ENCODE measurements around the gene SOST. TPM values are rescaled to one million over a fixed set of nuclear protein-coding genes. Genes with fewer than 3 reads are reported as not detected.

Gene SOST
- total RNA-seq, 2 donors from 2014 or later = 45.2 to 55.4 TPM

- H3K27ac ChIP-seq = no peak overlapping the region
- no peak for DNase-seq (ENCODE audit: low spot score)
- TF ChIP-seq CTCF (IDR thresholded peaks at IDR 0.05) = no peak
- H3K4me1 ChIP-seq (ENCODE audit: control insufficient read depth in 1 of 2, low read depth in 2 of 2) = peaks cover 5 to 10% of the 10 kb centered on the region in 2 donors
- H3K27me3 ChIP-seq (replicated peaks; ENCODE audit: insufficient read depth) = no peaks in the 10 kb centered on the region
- no peaks in the 10 kb centered on the region for H3K36me3 ChIP-seq
- H3K4me3 ChIP-seq = no peak overlapping the region
- no peaks in the 10 kb centered on the region for H3K9me3 ChIP-seq
- ATAC-seq (ENCODE audit: insufficient number of reproducible peaks, low FRiP score, low read depth) = no peak
Measured at GRCh38 chr17:43734376-43734775, 24.2 kb downstream of the SOST start.

GRCh38 chr17:43733956-43734355 is 24.6 kb downstream of the SOST start:
- TF ChIP-seq CTCF (IDR thresholded peaks at IDR 0.05) = no peak
- no peaks in the 10 kb centered on the region for H3K27me3 ChIP-seq (replicated peaks; ENCODE audit: insufficient read depth)
- no peak overlapping the region for H3K4me3 ChIP-seq
- peaks cover 5 to 10% of the 10 kb centered on the region in 2 donors for H3K4me1 ChIP-seq (ENCODE audit: control insufficient read depth in 1 of 2, low read depth in 2 of 2)
- H3K9me3 ChIP-seq = no peaks in the 10 kb centered on the region
- DNase-seq (ENCODE audit: low spot score) = no peak
- no peak overlapping the region for H3K27ac ChIP-seq
- ATAC-seq (ENCODE audit: insufficient number of reproducible peaks, low FRiP score, low read depth) = no peak
- no peaks in the 10 kb centered on the region for H3K36me3 ChIP-seq

- Histone ChIP-seq H3K27ac (no peak overlapping the region), H3K4me3 (no peak overlapping the region), H3K4me1 (ENCODE audit: control insufficient read depth in 1 of 2, low read depth in 2 of 2) (peaks cover 5 to 10% of the 10 kb centered on the region in 2 donors), H3K36me3 (no peaks in the 10 kb centered on the region), H3K9me3 (no peaks in the 10 kb centered on the region), H3K27me3 (replicated peaks; ENCODE audit: insufficient read depth) (no peaks in the 10 kb centered on the region)
- no peak for DNase-seq (ENCODE audit: low spot score)
- no peak for TF ChIP-seq CTCF (IDR thresholded peaks at IDR 0.05)
- ATAC-seq (ENCODE audit: insufficient number of reproducible peaks, low FRiP score, low read depth) = no peak
Measured at GRCh38 chr17:43732958-43733357, 25.6 kb downstream of the SOST start.

GRCh38 chr17:43728081-43728480 is 30.5 kb downstream of the SOST start:
- no peak overlapping the region for H3K4me3 ChIP-seq
- H3K9me3 ChIP-seq = no peaks in the 10 kb centered on the region
- H3K27me3 ChIP-seq (replicated peaks; ENCODE audit: insufficient read depth) = no peaks in the 10 kb centered on the region
- TF ChIP-seq CTCF (IDR thresholded peaks at IDR 0.05) = no peak
- peaks cover 0 to 10% of the 10 kb centered on the region in 2 donors for H3K4me1 ChIP-seq (ENCODE audit: control insufficient read depth in 1 of 2, low read depth in 2 of 2)
- no peak overlapping the region for H3K27ac ChIP-seq
- no peak for DNase-seq (ENCODE audit: low spot score)
- ATAC-seq (ENCODE audit: insufficient number of reproducible peaks, low FRiP score, low read depth) = no peak
- H3K36me3 ChIP-seq = no peaks in the 10 kb centered on the region

- ATAC-seq (ENCODE audit: insufficient number of reproducible peaks, low FRiP score, low read depth) (no peak), DNase-seq (ENCODE audit: low spot score) (no peak)
- peaks cover 5 to 27% of the 10 kb centered on the region in 2 donors for H3K4me1 ChIP-seq (ENCODE audit: control insufficient read depth in 1 of 2, low read depth in 2 of 2)
- H3K27ac ChIP-seq = no peak overlapping the region
- TF ChIP-seq CTCF (IDR thresholded peaks at IDR 0.05) = no peak
- H3K36me3 ChIP-seq = no peaks in the 10 kb centered on the region
- H3K9me3 ChIP-seq = no peaks in the 10 kb centered on the region
- no peak overlapping the region for H3K4me3 ChIP-seq
- no peaks in the 10 kb centered on the region for H3K27me3 ChIP-seq (replicated peaks; ENCODE audit: insufficient read depth)
Measured at GRCh38 chr17:43723697-43724359, 34.8 kb downstream of the SOST start.

Data from thoracic aorta (tissue), 2 donors.